HG02938 (cell line): ENCODE data around the gene ARHGAP4.

Experiments
- ATAC-seq: cut with Tn5 transposase; IDR thresholded peaks from one replicate; pipeline ENCODE4 v1.9.1; 2021; ENCODE audit warnings: mild to moderate bottlenecking, moderate library complexity; ENCODE audit not compliant: unreplicated experiment

Gene ARHGAP4

GRCh38 chrX:153908219-153908860 lies 17.7 kb downstream of the ARHGAP4 start:
- no peak for ATAC-seq

GRCh38 chrX:153907456-153907855 lies 18.6 kb downstream of the ARHGAP4 start:
- no peak for ATAC-seq

- no peak for ATAC-seq
Measured at GRCh38 chrX:153906126-153906917, 19.7 kb downstream of the ARHGAP4 start.

- no peak for ATAC-seq
Measured at GRCh38 chrX:153905481-153906095, 20.5 kb downstream of the ARHGAP4 start.

GRCh38 chrX:153903991-153904957 lies 21.8 kb downstream of the ARHGAP4 start, which contains the start of gene AVPR2:
Gene AVPR2, plus strand, starts transcription at chrX:153904673. Its CDS starts 473 bp downstream, at chrX:153905146.
- ATAC-seq = no peak

- no peak for ATAC-seq
Measured at GRCh38 chrX:153903238-153903980, 22.7 kb downstream of the ARHGAP4 start.

- ATAC-seq = no peak
Measured at GRCh38 chrX:153902385-153902784, 23.7 kb downstream of the ARHGAP4 start.

GRCh38 chrX:153901753-153902140 lies 24.3 kb downstream of the ARHGAP4 start:
- no peak for ATAC-seq

GRCh38 chrX:153900831-153901752 lies 25.0 kb downstream of the ARHGAP4 start:
- ATAC-seq = peak; percentile 51

- ATAC-seq = no peak
Measured at GRCh38 chrX:153897899-153898298, 28.2 kb downstream of the ARHGAP4 start.

GRCh38 chrX:153889123-153889522 lies 36.9 kb downstream of the ARHGAP4 start:
- ATAC-seq = no peak

GRCh38 chrX:153888344-153888743 lies 37.7 kb downstream of the ARHGAP4 start:
- no peak for ATAC-seq

GRCh38 chrX:153887385-153887784 lies 38.7 kb downstream of the ARHGAP4 start:
- no peak for ATAC-seq

- no peak for ATAC-seq
Measured at GRCh38 chrX:153886915-153887314, 39.1 kb downstream of the ARHGAP4 start.

GRCh38 chrX:153885968-153886903 lies 39.8 kb downstream of the ARHGAP4 start, which contains the start of gene L1CAM:
Gene L1CAM, minus strand, starts transcription at chrX:153886173. Its CDS starts 10,337 bp downstream, at chrX:153875836.
- no peak for ATAC-seq

- no peak for ATAC-seq
Measured at GRCh38 chrX:153885208-153885787, 40.8 kb downstream of the ARHGAP4 start.

- no peak for ATAC-seq
Measured at GRCh38 chrX:153884590-153884989, 41.5 kb downstream of the ARHGAP4 start.
